ENCODE results near the gene LARGE1. TPM values are rescaled to one million over a fixed set of nuclear protein-coding genes. Genes with fewer than 3 reads are reported as not detected.

The LARGE1 gene
- total and polyA plus RNA-seq, 2 donors (not counting 1 experiment from before 2014, with no cell fraction given), result 14.1 to 19.2 TPM

GRCh38 chr22:33325232-33326004, 594.9 kb downstream of the LARGE1 start:
- H3K36me3 ChIP-seq (ENCODE audit: control insufficient read depth, insufficient read depth, low read length), result no peaks in the 10 kb centered on the region
- TF ChIP-seq CTCF (conservative IDR thresholded peaks at IDR 0.05 in 1 of 2, IDR thresholded peaks at IDR 0.05 in 1 of 2; ENCODE audit: low read depth in 1 of 2, low read length in 2 of 2) (no peak), EZH2 (IDR thresholded peaks at IDR 0.05; ENCODE audit: low read length, missing control alignments) (no peak)
- H3K4me1 ChIP-seq (ENCODE audit: control insufficient read depth, extremely low read depth, insufficient read depth, low read length), result no peaks in the 10 kb centered on the region
- no peaks in the 10 kb centered on the region for H3K27me3 ChIP-seq (ENCODE audit: control insufficient read depth, insufficient read depth, low read length)
- no peak overlapping the region for H3K4me2 ChIP-seq (ENCODE audit: extremely low read depth, insufficient read depth, low read length)
- H2AFZ ChIP-seq (ENCODE audit: low read length), result no peak overlapping the region
- DNase-seq (ENCODE audit: low read depth in 2 of 2), result no peak
- no peaks in the 10 kb centered on the region for H3K9me3 ChIP-seq (ENCODE audit: control insufficient read depth, insufficient read depth, low read depth, low read length)
- no peak overlapping the region for H3K4me3 ChIP-seq (replicated peaks in 1 of 4; ENCODE audit: control extremely low read depth in 1 of 4, insufficient read depth in 1 of 4, low read depth in 3 of 4, low read length in 4 of 4)
- H3K9ac ChIP-seq (ENCODE audit: insufficient read depth, low read length), result no peak overlapping the region
- no peaks in the 10 kb centered on the region for H4K20me1 ChIP-seq (ENCODE audit: control insufficient read depth, extremely low read depth, insufficient read depth, low read length)
- H3K79me2 ChIP-seq (ENCODE audit: control insufficient read depth, insufficient read depth, low read length), result no peaks in the 10 kb centered on the region
- H3K27ac ChIP-seq (ENCODE audit: insufficient read depth, low read length), result no peak overlapping the region

GRCh38 chr22:33324228-33324627, 596.0 kb downstream of the LARGE1 start:
- no peaks in the 10 kb centered on the region for H4K20me1 ChIP-seq (ENCODE audit: control insufficient read depth, extremely low read depth, insufficient read depth, low read length)
- H3K27ac ChIP-seq (ENCODE audit: insufficient read depth, low read length), result no peak overlapping the region
- no peak for DNase-seq (ENCODE audit: low read depth in 2 of 2)
- TF ChIP-seq EZH2 (IDR thresholded peaks at IDR 0.05; ENCODE audit: low read length, missing control alignments), result no peak
- no peak for TF ChIP-seq CTCF (conservative IDR thresholded peaks at IDR 0.05 in 1 of 2, IDR thresholded peaks at IDR 0.05 in 1 of 2; ENCODE audit: low read depth in 1 of 2, low read length in 2 of 2)
- no peaks in the 10 kb centered on the region for H3K79me2 ChIP-seq (ENCODE audit: control insufficient read depth, insufficient read depth, low read length)
- H3K27me3 ChIP-seq (ENCODE audit: control insufficient read depth, insufficient read depth, low read length), result no peaks in the 10 kb centered on the region
- H3K4me2 ChIP-seq (ENCODE audit: extremely low read depth, insufficient read depth, low read length), result no peak overlapping the region
- H3K36me3 ChIP-seq (ENCODE audit: control insufficient read depth, insufficient read depth, low read length), result no peaks in the 10 kb centered on the region
- no peaks in the 10 kb centered on the region for H3K4me1 ChIP-seq (ENCODE audit: control insufficient read depth, extremely low read depth, insufficient read depth, low read length)
- H3K9ac ChIP-seq (ENCODE audit: insufficient read depth, low read length), result no peak overlapping the region
- H2AFZ ChIP-seq (ENCODE audit: low read length), result no peak overlapping the region
- no peak overlapping the region for H3K4me3 ChIP-seq (replicated peaks in 1 of 4; ENCODE audit: control extremely low read depth in 1 of 4, insufficient read depth in 1 of 4, low read depth in 3 of 4, low read length in 4 of 4)
- no peaks in the 10 kb centered on the region for H3K9me3 ChIP-seq (ENCODE audit: control insufficient read depth, insufficient read depth, low read depth, low read length)

- H3K4me2 ChIP-seq (ENCODE audit: extremely low read depth, insufficient read depth, low read length), result no peak overlapping the region
- no peaks in the 10 kb centered on the region for H3K79me2 ChIP-seq (ENCODE audit: control insufficient read depth, insufficient read depth, low read length)
- no peaks in the 10 kb centered on the region for H3K27me3 ChIP-seq (ENCODE audit: control insufficient read depth, insufficient read depth, low read length)
- no peak overlapping the region for H3K4me3 ChIP-seq (replicated peaks in 1 of 4; ENCODE audit: control extremely low read depth in 1 of 4, insufficient read depth in 1 of 4, low read depth in 3 of 4, low read length in 4 of 4)
- H3K4me1 ChIP-seq (ENCODE audit: control insufficient read depth, extremely low read depth, insufficient read depth, low read length), result no peaks in the 10 kb centered on the region
- no peaks in the 10 kb centered on the region for H3K9me3 ChIP-seq (ENCODE audit: control insufficient read depth, insufficient read depth, low read depth, low read length)
- H2AFZ ChIP-seq (ENCODE audit: low read length), result no peak overlapping the region
- TF ChIP-seq EZH2 (IDR thresholded peaks at IDR 0.05; ENCODE audit: low read length, missing control alignments), result no peak
- TF ChIP-seq CTCF (conservative IDR thresholded peaks at IDR 0.05 in 1 of 2, IDR thresholded peaks at IDR 0.05 in 1 of 2; ENCODE audit: low read depth in 1 of 2, low read length in 2 of 2), result no peak
- no peak for DNase-seq (ENCODE audit: low read depth in 2 of 2)
- H3K9ac ChIP-seq (ENCODE audit: insufficient read depth, low read length), result no peak overlapping the region
- no peaks in the 10 kb centered on the region for H3K36me3 ChIP-seq (ENCODE audit: control insufficient read depth, insufficient read depth, low read length)
- H4K20me1 ChIP-seq (ENCODE audit: control insufficient read depth, extremely low read depth, insufficient read depth, low read length), result no peaks in the 10 kb centered on the region
- no peak overlapping the region for H3K27ac ChIP-seq (ENCODE audit: insufficient read depth, low read length)
Measured at GRCh38 chr22:33321466-33321865, 598.8 kb downstream of the LARGE1 start.

Data from fibroblast of lung (primary cell).